ENCODE measurements around the gene UBN1.

GRCh38 chr16:4877380-4877685 lies 30.1 kb downstream of the UBN1 start:
- TF ChIP-seq, protein P1, sequence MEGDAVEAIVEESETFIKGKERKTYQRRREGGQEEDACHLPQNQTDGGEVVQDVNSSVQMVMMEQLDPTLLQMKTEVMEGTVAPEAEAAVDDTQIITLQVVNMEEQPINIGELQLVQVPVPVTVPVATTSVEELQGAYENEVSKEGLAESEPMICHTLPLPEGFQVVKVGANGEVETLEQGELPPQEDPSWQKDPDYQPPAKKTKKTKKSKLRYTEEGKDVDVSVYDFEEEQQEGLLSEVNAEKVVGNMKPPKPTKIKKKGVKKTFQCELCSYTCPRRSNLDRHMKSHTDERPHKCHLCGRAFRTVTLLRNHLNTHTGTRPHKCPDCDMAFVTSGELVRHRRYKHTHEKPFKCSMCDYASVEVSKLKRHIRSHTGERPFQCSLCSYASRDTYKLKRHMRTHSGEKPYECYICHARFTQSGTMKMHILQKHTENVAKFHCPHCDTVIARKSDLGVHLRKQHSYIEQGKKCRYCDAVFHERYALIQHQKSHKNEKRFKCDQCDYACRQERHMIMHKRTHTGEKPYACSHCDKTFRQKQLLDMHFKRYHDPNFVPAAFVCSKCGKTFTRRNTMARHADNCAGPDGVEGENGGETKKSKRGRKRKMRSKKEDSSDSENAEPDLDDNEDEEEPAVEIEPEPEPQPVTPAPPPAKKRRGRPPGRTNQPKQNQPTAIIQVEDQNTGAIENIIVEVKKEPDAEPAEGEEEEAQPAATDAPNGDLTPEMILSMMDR (IDR thresholded peaks at IDR 0.05; ENCODE audit: extremely low read depth in 1 of 2, insufficient read depth in 1 of 2, low read depth in 1 of 2, low read length in 2 of 2) = no peak
- no peak for TF ChIP-seq FOS (IDR thresholded peaks at IDR 0.05; ENCODE audit: borderline replicate concordance, insufficient read depth, low read length)
- no peak for TF ChIP-seq POLR2AphosphoS5 (IDR thresholded peaks at IDR 0.05; ENCODE audit: insufficient read depth, low read depth, low read length)
- no peak for TF ChIP-seq POLR2A (IDR thresholded peaks at IDR 0.05; ENCODE audit: low read depth, low read length)
- no peak for TF ChIP-seq MYC (IDR thresholded peaks at IDR 0.05; ENCODE audit: low read depth, low read length)
- TF ChIP-seq EZH2 (IDR thresholded peaks at IDR 0.05; ENCODE audit: borderline replicate concordance, low read depth, low read length, severe bottlenecking) = no peak
- TF ChIP-seq GATA2 (IDR thresholded peaks at IDR 0.05; ENCODE audit: insufficient read depth, insufficient read length, low read depth, low read length) = no peak

Data from endothelial cell of umbilical vein (primary cell).